Endothelial cell of umbilical vein (primary cell): ENCODE results near the gene GTF2IRD2. TPM values are rescaled to one million over a fixed set of nuclear protein-coding genes. Genes with fewer than 3 reads are reported as not detected.
"Not testable (repeated sequence)": the region's sequence is repeated elsewhere in the genome, so short reads cannot be mapped to it uniquely, and the experiment has no call there.

ENCODE experiments used
- BruUV-seq: library from RNA; stranded (reverse); fragments of 400-500 nt; replicated peaks from 2 replicates; lab custom pipeline; 2021; lab: Mats Ljungman, UMichigan
- CTCF ChIA-PET: fragments of 300-600, 350-600 bp; sonication (Branson Sonifier 250); formaldehyde crosslinking; loops from one replicate; lab custom pipeline; 2021; ENCODE audit warnings: antibody characterized with exemption, inconsistent platforms; lab: Charles Lee
- POLR2A ChIA-PET: fragments of 300-600, 350-600 bp; sonication (Branson Sonifier 250); formaldehyde crosslinking; loops from one replicate; lab custom pipeline; 2021; ENCODE audit warnings: antibody characterized with exemption, inconsistent platforms; lab: Charles Lee
- DNase-seq: peaks from one replicate; pipeline ENCODE4 v3.0.0-alpha.2; 2011; ENCODE audit warnings: low read depth, low spot score
- FAIRE-seq: peaks from 2 replicates; lab custom pipeline; 2011; peaks lifted over from hg19 to GRCh38; lab: Jason Lieb, UNC
- H2AFZ ChIP-seq: 2 replicates; pipeline ENCODE4 v1.6.0; 2012; ENCODE audit warnings: low read depth, low read length, control low read depth, inconsistent platforms
- H3K27ac ChIP-seq: 2 replicates; pipeline ENCODE4 v1.5.1; 2011; ENCODE audit warnings: low read depth, mild to moderate bottlenecking, control low read depth, low read length, moderate library complexity; ENCODE audit not compliant: insufficient read depth
- H3K27me3 ChIP-seq, 2 experiments: 2 replicates each; pipeline versions ENCODE4 v1.6.0 to v1.6.1; 2011; ENCODE audit warnings: low read length in 2 of 2, mixed read lengths in 1 of 2; ENCODE audit not compliant: control insufficient read depth in 2 of 2, insufficient read depth in 2 of 2
- H3K36me3 ChIP-seq, 2 experiments: 2 replicates in 1 of 2; 3 replicates in 1 of 2; pipeline ENCODE4 v1.5.1; 2011; ENCODE audit warnings: low read length in 2 of 2, mild to moderate bottlenecking in 1 of 2, moderate library complexity in 1 of 2; ENCODE audit not compliant: control insufficient read depth in 2 of 2, insufficient read depth in 2 of 2; ENCODE audit errors: extremely low read depth in 1 of 2
- H3K4me1 ChIP-seq: 3 replicates; pipeline ENCODE4 v1.5.1; 2011; ENCODE audit warnings: mild to moderate bottlenecking, low read length; ENCODE audit not compliant: control insufficient read depth, insufficient read depth; ENCODE audit errors: extremely low read depth
- H3K4me2 ChIP-seq: 2 replicates; pipeline ENCODE4 v1.6.1; 2011; ENCODE audit warnings: low read length, control low read depth, mixed read lengths; ENCODE audit not compliant: insufficient read depth
- H3K4me3 ChIP-seq, 3 experiments: fragments of 200-600 bp in 1 of 3; sonication (generic), shearing (Covaris generic) in 1 of 3; replicated peaks in 1 of 3; 2 replicates each; pipeline ENCODE4 v1.5.1; 2011 to 2016; ENCODE audit warnings: control low read depth in 3 of 3, low read length in 3 of 3, mild to moderate bottlenecking in 2 of 3, inconsistent platforms in 1 of 3, low read depth in 1 of 3, moderate library complexity in 1 of 3; ENCODE audit not compliant: insufficient read depth in 1 of 3
- H3K79me2 ChIP-seq: 2 replicates; pipeline ENCODE4 v1.6.0; 2012; ENCODE audit warnings: low read length, inconsistent platforms; ENCODE audit not compliant: control insufficient read depth, insufficient read depth
- H3K9ac ChIP-seq: replicated peaks from 2 replicates; pipeline ENCODE3; 2011; ENCODE audit warnings: low read length, control low read depth; ENCODE audit not compliant: insufficient read depth; ENCODE audit errors: extremely low read depth
- H3K9me1 ChIP-seq: replicated peaks from 3 replicates; pipeline ENCODE4 v1.6.0; 2011; ENCODE audit warnings: mild to moderate bottlenecking, low read length; ENCODE audit not compliant: control insufficient read depth, insufficient read depth; ENCODE audit errors: extremely low read depth
- H3K9me3 ChIP-seq: replicated peaks from 2 replicates; pipeline ENCODE4 v1.5.1; 2012; ENCODE audit warnings: low read length, inconsistent platforms; ENCODE audit not compliant: control insufficient read depth, insufficient read depth
- H4K20me1 ChIP-seq: replicated peaks from 2 replicates; pipeline ENCODE3; 2011; ENCODE audit warnings: mild to moderate bottlenecking, low read length; ENCODE audit not compliant: control insufficient read depth, insufficient read depth; ENCODE audit errors: extremely low read depth
- dilution Hi-C: fragments of 300-500 bp; cut with MboI; formaldehyde crosslinking; loops from one replicate; pipeline ENCODE4 v1.15.0; 2019; ENCODE audit warnings: low sequenced_read_pairs; ENCODE audit not compliant: extremely low pct_ligation_motif_present
- intact Hi-C: fragments of 100-400 bp; cut with micrococcal nuclease; formaldehyde crosslinking; loops from one replicate; pipeline ENCODE4 v1.10.0; 2022
- polyA plus RNA-seq, 4 experiments: library from polyadenylated mRNA; depleted of rRNA in 3 of 4; stranded (reverse) in 3 of 4; unstranded in 1 of 4; fragments of >200 nt; gene quantifications; 2 replicates each; pipeline versions ENCODE4 v1.2.1 to v1.2.3, GENCODE V29; 2011 to 2012; ENCODE audit warnings: missing spikeins in 1 of 4
- total RNA-seq: library from RNA; stranded (reverse); gene quantifications from 2 replicates; pipeline ENCODE4 v1.2.3, GENCODE V29; 2021

GTF2IRD2 gene
- total and polyA plus RNA-seq, 2 donors (not counting 3 experiments of a cell fraction or from before 2014, with no cell fraction given) = 5.2 to 10.0 TPM

DNA sequence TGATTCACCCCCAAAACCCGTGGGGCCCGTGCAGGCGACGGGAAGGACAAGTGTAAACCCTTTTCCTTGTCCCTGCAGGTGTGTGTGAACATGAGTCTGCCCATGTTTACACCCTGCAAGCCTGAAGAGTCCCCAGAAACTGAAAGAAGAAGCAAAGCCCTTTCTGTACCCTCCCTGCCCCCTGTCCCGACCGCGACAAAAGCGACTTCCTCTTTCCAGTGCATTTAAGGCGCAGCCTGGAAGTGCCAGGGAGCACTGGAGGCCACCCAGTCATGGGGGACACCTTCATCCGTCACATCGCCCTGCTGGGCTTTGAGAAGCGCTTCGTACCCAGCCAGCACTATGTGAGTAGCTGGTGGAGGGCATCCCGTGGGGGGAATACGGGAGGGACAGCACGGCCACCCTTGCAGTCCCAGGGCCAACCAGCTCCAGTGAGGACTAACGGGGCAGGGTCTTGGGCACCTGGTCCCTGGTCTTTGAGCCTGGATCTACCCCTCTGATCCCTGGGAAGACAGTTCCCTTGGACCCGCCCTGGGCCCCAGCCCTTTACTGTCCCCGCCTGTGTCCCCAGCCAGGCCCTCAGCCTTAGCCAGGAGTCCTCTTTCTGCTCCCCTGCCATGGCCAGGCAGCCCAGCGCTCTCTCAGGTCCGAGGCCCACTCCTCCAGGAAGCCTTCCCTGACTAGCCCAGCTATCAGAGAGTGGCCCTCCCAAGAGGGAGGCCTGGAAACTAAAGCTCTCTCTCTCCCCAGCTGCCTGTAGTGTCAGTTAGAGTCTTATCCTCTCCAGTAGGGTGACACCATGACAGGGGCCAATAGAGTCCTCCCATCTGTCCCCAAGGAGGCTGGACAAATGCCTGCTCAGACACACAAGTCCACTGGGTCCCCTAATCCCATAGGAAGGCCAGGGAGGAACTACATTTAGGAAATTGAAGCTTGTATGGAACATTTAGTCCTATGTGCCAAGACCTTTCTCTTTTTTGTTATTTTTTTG is 77.3 kb downstream of the GTF2IRD2 start, which contains the start of gene NCF1:
Gene NCF1 (plus strand): TSS at position 252 of the 991 bp plus-strand sequence. CDS start 21 bp downstream, at position 273.
- dilution Hi-C loops, H3K36me3 ChIP-seq, BruUV-seq, H3K9ac ChIP-seq, DNase-seq, FAIRE-seq, H3K79me2 ChIP-seq, H2AFZ ChIP-seq, H3K4me1 ChIP-seq, H3K9me1 ChIP-seq, POLR2A ChIA-PET, CTCF ChIA-PET, H3K4me3 ChIP-seq, H4K20me1 ChIP-seq, intact Hi-C loops, H3K4me2 ChIP-seq, H3K9me3 ChIP-seq, H3K27ac ChIP-seq, H3K27me3 ChIP-seq: not testable (repeated sequence)

DNA sequence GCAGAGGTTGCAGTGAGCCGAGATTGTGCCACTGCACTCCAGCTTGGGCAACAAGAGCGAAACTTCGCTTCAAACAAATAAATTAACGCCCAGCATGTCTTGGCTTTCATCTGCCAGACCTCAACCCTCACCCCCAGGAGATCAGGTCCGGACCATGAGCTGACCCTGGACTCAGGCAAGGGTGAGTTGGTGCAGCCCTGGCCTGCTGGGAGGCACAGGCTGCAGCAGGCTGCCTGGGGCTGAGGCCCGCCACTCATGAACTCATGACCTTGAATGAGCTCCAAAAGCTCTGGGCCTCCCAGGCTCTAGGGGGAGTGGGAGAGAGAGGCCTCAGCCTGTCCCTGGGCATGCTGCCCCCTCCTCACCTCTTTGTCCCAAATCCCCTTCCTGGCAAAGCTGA is 79.3 kb downstream of the GTF2IRD2 start:
- H3K27me3 ChIP-seq, dilution Hi-C loops, H3K36me3 ChIP-seq, DNase-seq, H3K79me2 ChIP-seq, H3K4me3 ChIP-seq, H3K9me1 ChIP-seq, H3K9me3 ChIP-seq, H3K4me1 ChIP-seq, intact Hi-C loops, CTCF ChIA-PET, H2AFZ ChIP-seq, POLR2A ChIA-PET, H4K20me1 ChIP-seq, H3K27ac ChIP-seq, H3K4me2 ChIP-seq, BruUV-seq, FAIRE-seq, H3K9ac ChIP-seq: not testable (repeated sequence)

DNA sequence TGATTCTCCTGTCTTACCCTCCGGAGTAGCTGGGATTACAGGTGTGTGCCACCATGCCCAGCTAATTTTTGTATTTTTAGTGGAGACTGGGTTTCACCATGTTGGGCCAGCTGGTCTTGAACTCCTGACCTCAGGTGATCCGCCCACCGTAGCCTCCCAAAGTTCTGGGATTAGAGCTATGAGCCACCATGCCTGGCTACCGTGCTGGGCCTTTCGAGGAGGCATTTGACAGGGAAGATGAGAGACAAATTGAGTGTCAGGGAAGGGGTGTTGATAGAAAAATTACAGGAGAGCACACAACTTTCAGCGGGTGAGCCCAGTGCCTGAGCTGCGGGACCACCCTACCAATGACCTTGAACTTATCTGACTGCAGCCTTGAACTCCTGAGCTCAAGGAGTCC is 81.3 kb downstream of the GTF2IRD2 start:
- dilution Hi-C loops, H3K9ac ChIP-seq, H3K4me3 ChIP-seq, H3K4me2 ChIP-seq, FAIRE-seq, DNase-seq, H4K20me1 ChIP-seq, H3K79me2 ChIP-seq, POLR2A ChIA-PET, H3K27ac ChIP-seq, H3K4me1 ChIP-seq, intact Hi-C loops, BruUV-seq, H3K9me1 ChIP-seq, H3K27me3 ChIP-seq, H2AFZ ChIP-seq, H3K36me3 ChIP-seq, H3K9me3 ChIP-seq, CTCF ChIA-PET: not testable (repeated sequence)

DNA sequence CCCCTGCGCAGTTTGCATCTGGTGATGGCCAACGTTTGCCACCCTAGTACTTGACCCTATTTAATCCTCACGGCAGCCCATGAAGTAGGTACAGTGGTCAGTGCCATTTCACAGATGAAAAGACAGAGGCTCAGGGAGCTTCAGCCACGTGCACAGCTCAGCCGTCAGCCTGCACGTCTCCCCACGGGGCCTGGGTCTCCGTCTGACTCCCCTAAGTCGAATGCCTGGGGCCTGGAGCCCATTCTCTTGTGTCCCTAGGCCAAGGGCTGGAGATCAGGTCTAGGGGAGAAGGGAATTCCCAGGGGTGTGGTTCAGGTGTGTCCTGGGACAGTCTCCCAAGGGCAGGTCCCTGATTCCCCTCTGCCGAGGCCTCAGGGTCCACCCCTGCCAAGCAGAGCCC is 84.4 kb downstream of the GTF2IRD2 start:
- H3K36me3 ChIP-seq, H2AFZ ChIP-seq, H3K4me3 ChIP-seq, H3K4me2 ChIP-seq, H3K27me3 ChIP-seq, FAIRE-seq, CTCF ChIA-PET, DNase-seq, H3K4me1 ChIP-seq, H4K20me1 ChIP-seq, POLR2A ChIA-PET, H3K9ac ChIP-seq, intact Hi-C loops, dilution Hi-C loops, BruUV-seq, H3K79me2 ChIP-seq, H3K27ac ChIP-seq, H3K9me3 ChIP-seq, H3K9me1 ChIP-seq: not testable (repeated sequence)
